GM12891 (cell line): ENCODE results near the gene PLK3.

Experiments used
- PAX5 ChIP-seq: IDR thresholded peaks from 2 replicates; pipeline ENCODE4 v1.6.1; 2011; ENCODE audit warnings: low read length, moderate library complexity, mild to moderate bottlenecking; ENCODE audit not compliant: insufficient read depth, severe bottlenecking
- POLR2A ChIP-seq: IDR thresholded peaks from 2 replicates; pipeline ENCODE4 v1.6.1; 2011; ENCODE audit warnings: low read depth, low read length, control low read depth
- POLR2AphosphoS5 ChIP-seq: IDR thresholded peaks from 2 replicates; pipeline ENCODE4 v1.6.1; 2011; ENCODE audit warnings: low read depth, low read length, control low read depth
- TAF1 ChIP-seq: IDR thresholded peaks from 2 replicates; pipeline ENCODE4 v1.6.1; 2011; ENCODE audit warnings: low read depth, low read length, control low read depth

GRCh38 chr1:44803062-44803311 is 2.8 kb downstream of the PLK3 start:
- TF ChIP-seq POLR2AphosphoS5 = no peak
- no peak for TF ChIP-seq TAF1
- no peak for TF ChIP-seq POLR2A
- no peak for TF ChIP-seq PAX5
